Kidney epithelial cell (primary cell): Measurements from ENCODE around the gene KIRREL3. TPM values are rescaled to one million over a fixed set of nuclear protein-coding genes. Genes with fewer than 3 reads are reported as not detected.

Experiments used
- DNase-seq: peaks from one replicate; pipeline ENCODE4 v3.0.0-alpha.2; 2010; ENCODE audit warnings: low read depth
- H3K27me3 ChIP-seq: 2 replicates; pipeline ENCODE4 v1.6.0; 2011; ENCODE audit warnings: low read length; ENCODE audit not compliant: control insufficient read depth, insufficient read depth
- H3K36me3 ChIP-seq: 2 replicates; pipeline ENCODE4 v1.5.1; 2011; ENCODE audit warnings: low read length; ENCODE audit not compliant: control insufficient read depth, insufficient read depth
- H3K4me3 ChIP-seq: 2 replicates; pipeline ENCODE4 v1.5.1; 2011; ENCODE audit warnings: low read depth, mild to moderate bottlenecking, control low read depth, low read length
- CTCF ChIP-seq: IDR thresholded peaks from 2 replicates; pipeline ENCODE4 v1.5.1; 2011; ENCODE audit warnings: mild to moderate bottlenecking, moderate library complexity, low read length, control low read depth, inconsistent platforms; ENCODE audit not compliant: insufficient read depth, poor library complexity, severe bottlenecking
- total RNA-seq: library from RNA; depleted of rRNA; stranded (reverse); fragments of >200 nt; gene quantifications from 2 replicates; pipeline ENCODE4 v1.2.3, GENCODE V29; 2015

The KIRREL3 gene
- total RNA-seq, 1 donor from 2014 or later, result 1.3 TPM

GRCh38 chr11:127027000-127027399 is 26.4 kb upstream of the KIRREL3 start:
- no peak for DNase-seq
- no peaks in the 10 kb centered on the region for H3K36me3 ChIP-seq
- H3K27me3 ChIP-seq, result no peaks in the 10 kb centered on the region
- no peak overlapping the region for H3K4me3 ChIP-seq
- no peak for TF ChIP-seq CTCF

DNA sequence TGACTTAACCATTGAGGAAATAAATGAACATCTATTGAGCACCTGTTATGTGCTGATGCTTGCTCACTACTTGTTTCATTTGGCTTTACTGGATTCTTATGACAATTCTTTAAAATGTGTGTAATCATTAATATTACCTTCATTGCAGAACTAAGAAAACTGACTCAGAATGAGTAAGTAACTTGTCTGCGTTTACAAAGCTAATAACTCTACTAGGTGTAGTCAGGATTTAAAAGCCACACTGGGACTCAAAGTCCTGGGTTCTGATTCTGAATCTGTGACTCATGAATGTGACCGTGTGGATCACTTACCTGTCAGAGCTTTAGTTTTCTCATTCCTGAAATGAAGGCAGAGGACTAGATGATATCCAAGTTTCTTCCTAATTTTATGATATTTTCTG is 23.4 kb upstream of the KIRREL3 start:
- Histone ChIP-seq H3K36me3 (no peaks in the 10 kb centered on the region), H3K4me3 (no peak overlapping the region), H3K27me3 (no peaks in the 10 kb centered on the region)
- DNase-seq, result no peak
- no peak for TF ChIP-seq CTCF

GRCh38 chr11:127018683-127019279 is 18.2 kb upstream of the KIRREL3 start:
- Histone ChIP-seq H3K4me3 (no peak overlapping the region), H3K36me3 (no peaks in the 10 kb centered on the region), H3K27me3 (no peaks in the 10 kb centered on the region)
- no peak for DNase-seq
- no peak for TF ChIP-seq CTCF

- peak; percentile 87 for DNase-seq
- no peaks in the 10 kb centered on the region for H3K27me3 ChIP-seq
- no peaks in the 10 kb centered on the region for H3K36me3 ChIP-seq
- TF ChIP-seq CTCF, result peak; percentile 67
- no peak overlapping the region for H3K4me3 ChIP-seq
Measured at GRCh38 chr11:127017482-127017881, 16.9 kb upstream of the KIRREL3 start.

DNA sequence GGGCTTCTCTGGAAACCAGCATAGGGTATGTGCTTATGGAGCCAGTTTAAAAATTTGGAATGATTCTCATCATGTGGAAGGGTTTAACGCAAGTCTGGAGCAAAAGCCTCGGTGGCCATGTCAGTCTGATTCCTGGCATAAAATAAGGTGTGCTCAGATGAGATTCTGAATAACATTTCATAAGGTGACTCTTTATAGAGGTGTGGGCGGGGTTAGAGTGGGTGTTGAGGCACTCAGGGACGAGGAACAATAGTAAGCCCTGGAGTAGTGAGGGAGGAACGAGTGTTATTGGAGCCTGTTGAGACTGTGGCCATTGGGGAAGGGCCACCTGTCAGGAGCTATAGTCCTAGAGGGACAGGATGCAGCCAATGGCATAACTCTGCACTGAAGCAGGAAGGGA is 13.0 kb upstream of the KIRREL3 start:
- DNase-seq, result no peak
- Histone ChIP-seq H3K4me3 (no peak overlapping the region), H3K27me3 (no peaks in the 10 kb centered on the region), H3K36me3 (no peaks in the 10 kb centered on the region)
- no peak for TF ChIP-seq CTCF

DNA sequence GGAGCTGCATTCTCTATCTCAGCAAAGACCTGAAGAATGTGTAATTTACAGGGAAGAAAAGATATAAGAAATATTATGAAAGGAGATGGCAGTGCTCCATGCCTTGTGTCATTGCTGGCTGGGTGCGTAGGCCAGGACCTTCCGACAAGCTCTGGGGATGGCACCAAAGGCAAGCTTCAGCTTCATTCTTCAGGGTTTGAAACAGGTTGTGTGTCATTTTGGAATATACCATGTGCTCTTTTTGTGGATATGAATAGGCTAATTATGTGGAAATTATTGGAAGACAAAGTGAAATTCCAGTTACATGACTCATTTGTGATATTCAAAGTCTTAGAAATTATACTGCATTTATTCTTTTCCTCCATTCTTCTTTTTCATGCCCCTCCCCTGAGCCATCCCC is 5.7 kb upstream of the KIRREL3 start:
- Histone ChIP-seq H3K36me3 (no peaks in the 10 kb centered on the region), H3K27me3 (no peaks in the 10 kb centered on the region), H3K4me3 (no peak overlapping the region)
- no peak for DNase-seq
- no peak for TF ChIP-seq CTCF
